K562 (cell line): ENCODE measurements around the gene SAMD13. TPM values are rescaled to one million over a fixed set of nuclear protein-coding genes. Genes with fewer than 3 reads are reported as not detected.

Experiments
- ATAC-seq: fragments of 200-7000 bp; cut with Tn5 transposase; 3 replicates; pipeline ENCODE4 v1.9.1; 2020; ENCODE audit warnings: moderate library complexity
- BruUV-seq: library from RNA; stranded (reverse); fragments of 400-500 nt; replicated peaks from 2 replicates; lab custom pipeline; 2021; lab: Mats Ljungman, UMichigan
- CTCF ChIA-PET: fragments of 300-600 bp; formaldehyde crosslinking; extraction: SDS; loops from one replicate; lab custom pipeline; 2021; ENCODE audit warnings: low intra/inter-chr PET ratio; lab: Yijun Ruan, JAX
- POLR2A ChIA-PET: fragments of 300-600, 350-650 bp; sonication (Branson Sonifier 250); formaldehyde crosslinking; extraction: SDS; loops from one replicate; lab custom pipeline; 2021; ENCODE audit warnings: antibody characterized with exemption, inconsistent platforms; lab: Yijun Ruan, JAX
- DNase-seq, 4 experiments: peaks; one replicate each; pipeline versions ENCODE4 v3.0.0 to v3.0.0-alpha.2; 2011 to 2018; ENCODE audit warnings: low spot score in 3 of 4, mixed read lengths in 3 of 4; ENCODE audit errors: extremely low read depth in 1 of 4
- FAIRE-seq: peaks from 2 replicates; lab custom pipeline; 2011; peaks lifted over from hg19 to GRCh38; lab: Jason Lieb, UNC
- H2AFZ ChIP-seq: 2 replicates; pipeline ENCODE4 v1.6.0; 2011; ENCODE audit warnings: low read depth, low read length, control low read depth, inconsistent platforms
- H3K27ac ChIP-seq: fragments of 200-600 bp; 3 replicates; pipeline ENCODE4 v1.8.0; 2011; ENCODE audit warnings: low read depth, mild to moderate bottlenecking, control low read depth, inconsistent platforms, low read length, moderate library complexity, mixed read lengths; ENCODE audit errors: extremely low read depth
- H3K27me3 ChIP-seq, 2 experiments: fragments of 300-600 bp in 1 of 2; 2 replicates in 1 of 2; 3 replicates in 1 of 2; pipeline versions ENCODE4 v1.6.0 to v1.8.0; 2011; ENCODE audit warnings: inconsistent platforms in 2 of 2, low read length in 2 of 2, mild to moderate bottlenecking in 1 of 2, mixed read lengths in 1 of 2, moderate library complexity in 1 of 2; ENCODE audit not compliant: control insufficient read depth in 2 of 2, insufficient read depth in 2 of 2
- H3K36me3 ChIP-seq: fragments of 300-600 bp; 3 replicates; pipeline ENCODE4 v1.8.0; 2011; ENCODE audit warnings: mild to moderate bottlenecking, low read length, inconsistent platforms; ENCODE audit not compliant: control insufficient read depth, insufficient read depth
- H3K4me1 ChIP-seq, 2 experiments: fragments of 200-600 bp in 1 of 2; replicated peaks in 1 of 2; 2 replicates in 1 of 2; 3 replicates in 1 of 2; pipeline versions ENCODE4 v1.5.1 to v1.8.0; 2011; ENCODE audit warnings: inconsistent platforms in 2 of 2, low read length in 2 of 2, mild to moderate bottlenecking in 1 of 2, mixed read lengths in 1 of 2, moderate library complexity in 1 of 2; ENCODE audit not compliant: control insufficient read depth in 2 of 2, insufficient read depth in 2 of 2
- H3K4me2 ChIP-seq: 2 replicates; pipeline ENCODE4 v1.6.1; 2011; ENCODE audit warnings: low read length, control low read depth, inconsistent platforms, mixed read lengths; ENCODE audit not compliant: insufficient read depth
- H3K4me3 ChIP-seq: fragments of 200-600 bp; sonication (generic), shearing (Covaris generic); 2 replicates; pipeline ENCODE4 v1.5.1; 2016; ENCODE audit warnings: control low read depth, inconsistent platforms
- H3K79me2 ChIP-seq: fragments of 200-600 bp; 3 replicates; pipeline ENCODE4 v1.8.0; 2011; ENCODE audit warnings: low read length, inconsistent platforms; ENCODE audit not compliant: control insufficient read depth, insufficient read depth
- H3K9ac ChIP-seq, 2 experiments: 2 replicates each; pipeline versions ENCODE4 v1.6.0 to v1.6.1; 2011; ENCODE audit warnings: low read depth in 2 of 2, low read length in 2 of 2, control low read depth in 1 of 2, inconsistent platforms in 1 of 2, mild to moderate bottlenecking in 1 of 2, mixed read lengths in 1 of 2; ENCODE audit not compliant: insufficient read depth in 1 of 2
- H3K9me1 ChIP-seq: one replicate; pipeline ENCODE4 v1.6.0; 2011; ENCODE audit warnings: inconsistent platforms, mild to moderate bottlenecking, low read length, moderate library complexity; ENCODE audit not compliant: control insufficient read depth, insufficient read depth
- H3K9me3 ChIP-seq: replicated peaks from 2 replicates; pipeline ENCODE4 v1.5.1; 2011; ENCODE audit warnings: low read depth, low read length, inconsistent platforms; ENCODE audit not compliant: control insufficient read depth, insufficient read depth
- H4K20me1 ChIP-seq: replicated peaks from 2 replicates; pipeline ENCODE4 v1.6.1; 2011; ENCODE audit warnings: low read length, inconsistent platforms, mixed read lengths; ENCODE audit not compliant: control insufficient read depth, insufficient read depth
- CREBBP ChIP-seq: IDR thresholded peaks from one replicate; pipeline ENCODE4 v1.6.1; 2012; ENCODE audit warnings: low read depth, mild to moderate bottlenecking, control low read depth, inconsistent platforms, low read length
- CREM ChIP-seq: IDR thresholded peaks from 2 replicates; pipeline ENCODE4 v1.6.1; 2014; ENCODE audit warnings: antibody characterized with exemption, low read depth
- HDAC8 ChIP-seq: fragments of 450-650 bp; IDR thresholded peaks from 2 replicates; pipeline ENCODE4 v1.6.1; 2016; ENCODE audit warnings: mild to moderate bottlenecking, missing genetic modification characterization, moderate library complexity, missing compliant biosample characterization
- NCOA4 ChIP-seq: fragments of 450-650 bp; IDR thresholded peaks from 2 replicates; pipeline ENCODE4 v1.6.1; 2018; ENCODE audit warnings: mild to moderate bottlenecking; ENCODE audit not compliant: partially characterized antibody
- NR1H2 ChIP-seq: sonication (generic); formaldehyde crosslinking; IDR thresholded peaks from 2 replicates; pipeline ENCODE4 v1.4.0; 2020; ENCODE audit warnings: mild to moderate bottlenecking, missing genetic modification reagents
- POLR2A ChIP-seq: fragments of 450-650 bp; conservative IDR thresholded peaks from 2 replicates; pipeline ENCODE4 v1.6.1; 2016
- WGBS: fragments of 100-300 bp; shearing (Covaris generic); methylation state at CpG from one replicate; pipeline ENCODE4 v1.1.6; 2016; ENCODE audit warnings: low coverage, mixed read lengths; ENCODE audit not compliant: insufficient coverage; ENCODE audit errors: missing lambda C conversion rate; 5-methylcytosine and 5-hydroxymethylcytosine counted together
- in situ Hi-C: fragments of 300-500 bp; cut with MboI; formaldehyde crosslinking; loops from 4 replicates; pipeline ENCODE4 v1.15.0; 2018; ENCODE audit warnings: inconsistent platforms, mixed read lengths
- intact Hi-C: fragments of 100-400 bp; cut with micrococcal nuclease; formaldehyde crosslinking; loops from 2 replicates; pipeline ENCODE4 v1.14.2; 2022
- polyA plus RNA-seq, 8 experiments: library from polyadenylated mRNA; depleted of rRNA in 4 of 8; stranded (reverse) in 5 of 8; unstranded in 3 of 8; fragments of >200 nt; fragmentation: Nextera tagmentation in 2 of 8; fragmentation: Illumina TruSeq in 1 of 8; extraction: Ambion mirVana in 2 of 8; extraction: Trizol in 1 of 8; gene quantifications; 2 replicates each; pipeline versions ENCODE4 v1.2.1 to v1.2.3, GENCODE V29; 2011 to 2014; ENCODE audit warnings: inconsistent platforms in 1 of 8, missing spikeins in 1 of 8
- total RNA-seq, 7 experiments: library from RNA; depleted of rRNA in 6 of 7; stranded (reverse); fragments of >200 nt in 6 of 7; fragmentation: Illumina TruSeq in 2 of 7; extraction: Trizol in 2 of 7; gene quantifications; 2 replicates each; pipeline versions ENCODE4 v1.2.1 to v1.2.3, GENCODE V29; 2011 to 2021; ENCODE audit warnings: low replicate concordance in 1 of 7
- TF ChIP-seq, protein P1 (sequence below): fragments of 450-650 bp; IDR thresholded peaks from 2 replicates; pipeline ENCODE4 v1.6.1; 2016; ENCODE audit warnings: mild to moderate bottlenecking, moderate library complexity
- TF ChIP-seq, protein P2 (sequence below): fragments of 450-650 bp; formaldehyde crosslinking; IDR thresholded peaks from 2 replicates; pipeline ENCODE4 v1.4.0; 2022; ENCODE audit warnings: missing genetic modification characterization

SAMD13 gene
- total and polyA plus RNA-seq, 9 of the 15 experiments (the other 6 are each of a cell fraction or from before 2014, with no cell fraction given), result 0.78 to 2.7 (median 1.00) TPM

DNA sequence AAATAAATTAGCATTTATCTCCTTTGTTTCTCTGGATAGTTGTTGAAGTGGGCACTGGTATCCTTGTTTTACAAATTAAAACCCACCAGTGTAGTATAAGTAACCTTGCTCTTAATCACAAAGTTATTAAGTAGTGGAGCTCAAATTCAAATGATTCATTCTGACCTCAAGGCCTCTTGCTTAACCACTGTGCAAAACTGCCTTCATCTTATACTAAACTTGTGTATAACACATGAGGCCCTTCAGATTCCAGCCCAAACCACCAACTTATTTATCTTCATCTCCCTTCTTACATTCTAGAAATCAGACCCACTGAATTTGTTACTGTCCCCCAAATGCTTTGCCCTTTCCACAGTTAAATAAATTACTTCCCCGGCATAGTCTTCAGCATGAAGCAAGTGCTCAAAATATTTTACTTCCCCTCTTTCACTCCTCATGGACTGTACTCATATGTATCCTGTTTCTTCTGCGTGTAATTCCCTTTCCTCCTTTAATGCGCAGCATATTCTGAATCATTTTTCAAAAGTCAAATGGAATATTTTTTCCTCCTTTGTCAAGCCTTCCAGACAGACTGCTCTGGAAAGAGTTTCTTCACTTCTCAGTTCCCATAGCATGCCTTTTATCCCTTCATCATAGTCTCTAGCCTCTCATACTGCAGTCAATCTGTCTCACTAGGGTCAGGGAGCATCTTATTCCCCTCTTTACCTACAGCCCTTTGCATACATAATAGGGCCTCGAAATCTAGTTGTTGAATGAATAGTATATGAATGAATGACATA, 77.8 kb downstream of the SAMD13 start:
- Histone ChIP-seq H3K79me2 (no peaks in the 10 kb centered on the region), H2AFZ (no peak overlapping the region), H3K4me3 (no peak overlapping the region), H3K9me3 (no peaks in the 10 kb centered on the region), H4K20me1 (no peaks in the 10 kb centered on the region), H3K9ac (no peak overlapping the region), H3K4me2 (no peak overlapping the region), H3K27me3 (no peaks in the 10 kb centered on the region), H3K9me1 (no peaks in the 10 kb centered on the region), H3K4me1 (peaks cover 0 to 7% of the 10 kb centered on the region in 2 experiments; a peak in 2 of 5 replicates), H3K27ac (no peak overlapping the region), H3K36me3 (no peaks in the 10 kb centered on the region)
- no peak for FAIRE-seq
- intact Hi-C loops, result no loop called here
- ATAC-seq, result no peak
- in situ Hi-C loops, result no loop called here
- ChIA-PET CTCF (interaction anchor here (0.6 kb wide), 1 partner anchor 942 kb away, joined by 3 read pairs; no protein-coding TSS in a partner anchor), POLR2A (no interaction called here)
- DNase-seq, result no peak
- no TSS peak for BruUV-seq
- 49% methylated on average over 4 of the region's 4 CpGs for WGBS
- no peak for TF ChIP-seq NCOA4
- no peak for TF ChIP-seq HDAC8
- TF ChIP-seq, protein P1, sequence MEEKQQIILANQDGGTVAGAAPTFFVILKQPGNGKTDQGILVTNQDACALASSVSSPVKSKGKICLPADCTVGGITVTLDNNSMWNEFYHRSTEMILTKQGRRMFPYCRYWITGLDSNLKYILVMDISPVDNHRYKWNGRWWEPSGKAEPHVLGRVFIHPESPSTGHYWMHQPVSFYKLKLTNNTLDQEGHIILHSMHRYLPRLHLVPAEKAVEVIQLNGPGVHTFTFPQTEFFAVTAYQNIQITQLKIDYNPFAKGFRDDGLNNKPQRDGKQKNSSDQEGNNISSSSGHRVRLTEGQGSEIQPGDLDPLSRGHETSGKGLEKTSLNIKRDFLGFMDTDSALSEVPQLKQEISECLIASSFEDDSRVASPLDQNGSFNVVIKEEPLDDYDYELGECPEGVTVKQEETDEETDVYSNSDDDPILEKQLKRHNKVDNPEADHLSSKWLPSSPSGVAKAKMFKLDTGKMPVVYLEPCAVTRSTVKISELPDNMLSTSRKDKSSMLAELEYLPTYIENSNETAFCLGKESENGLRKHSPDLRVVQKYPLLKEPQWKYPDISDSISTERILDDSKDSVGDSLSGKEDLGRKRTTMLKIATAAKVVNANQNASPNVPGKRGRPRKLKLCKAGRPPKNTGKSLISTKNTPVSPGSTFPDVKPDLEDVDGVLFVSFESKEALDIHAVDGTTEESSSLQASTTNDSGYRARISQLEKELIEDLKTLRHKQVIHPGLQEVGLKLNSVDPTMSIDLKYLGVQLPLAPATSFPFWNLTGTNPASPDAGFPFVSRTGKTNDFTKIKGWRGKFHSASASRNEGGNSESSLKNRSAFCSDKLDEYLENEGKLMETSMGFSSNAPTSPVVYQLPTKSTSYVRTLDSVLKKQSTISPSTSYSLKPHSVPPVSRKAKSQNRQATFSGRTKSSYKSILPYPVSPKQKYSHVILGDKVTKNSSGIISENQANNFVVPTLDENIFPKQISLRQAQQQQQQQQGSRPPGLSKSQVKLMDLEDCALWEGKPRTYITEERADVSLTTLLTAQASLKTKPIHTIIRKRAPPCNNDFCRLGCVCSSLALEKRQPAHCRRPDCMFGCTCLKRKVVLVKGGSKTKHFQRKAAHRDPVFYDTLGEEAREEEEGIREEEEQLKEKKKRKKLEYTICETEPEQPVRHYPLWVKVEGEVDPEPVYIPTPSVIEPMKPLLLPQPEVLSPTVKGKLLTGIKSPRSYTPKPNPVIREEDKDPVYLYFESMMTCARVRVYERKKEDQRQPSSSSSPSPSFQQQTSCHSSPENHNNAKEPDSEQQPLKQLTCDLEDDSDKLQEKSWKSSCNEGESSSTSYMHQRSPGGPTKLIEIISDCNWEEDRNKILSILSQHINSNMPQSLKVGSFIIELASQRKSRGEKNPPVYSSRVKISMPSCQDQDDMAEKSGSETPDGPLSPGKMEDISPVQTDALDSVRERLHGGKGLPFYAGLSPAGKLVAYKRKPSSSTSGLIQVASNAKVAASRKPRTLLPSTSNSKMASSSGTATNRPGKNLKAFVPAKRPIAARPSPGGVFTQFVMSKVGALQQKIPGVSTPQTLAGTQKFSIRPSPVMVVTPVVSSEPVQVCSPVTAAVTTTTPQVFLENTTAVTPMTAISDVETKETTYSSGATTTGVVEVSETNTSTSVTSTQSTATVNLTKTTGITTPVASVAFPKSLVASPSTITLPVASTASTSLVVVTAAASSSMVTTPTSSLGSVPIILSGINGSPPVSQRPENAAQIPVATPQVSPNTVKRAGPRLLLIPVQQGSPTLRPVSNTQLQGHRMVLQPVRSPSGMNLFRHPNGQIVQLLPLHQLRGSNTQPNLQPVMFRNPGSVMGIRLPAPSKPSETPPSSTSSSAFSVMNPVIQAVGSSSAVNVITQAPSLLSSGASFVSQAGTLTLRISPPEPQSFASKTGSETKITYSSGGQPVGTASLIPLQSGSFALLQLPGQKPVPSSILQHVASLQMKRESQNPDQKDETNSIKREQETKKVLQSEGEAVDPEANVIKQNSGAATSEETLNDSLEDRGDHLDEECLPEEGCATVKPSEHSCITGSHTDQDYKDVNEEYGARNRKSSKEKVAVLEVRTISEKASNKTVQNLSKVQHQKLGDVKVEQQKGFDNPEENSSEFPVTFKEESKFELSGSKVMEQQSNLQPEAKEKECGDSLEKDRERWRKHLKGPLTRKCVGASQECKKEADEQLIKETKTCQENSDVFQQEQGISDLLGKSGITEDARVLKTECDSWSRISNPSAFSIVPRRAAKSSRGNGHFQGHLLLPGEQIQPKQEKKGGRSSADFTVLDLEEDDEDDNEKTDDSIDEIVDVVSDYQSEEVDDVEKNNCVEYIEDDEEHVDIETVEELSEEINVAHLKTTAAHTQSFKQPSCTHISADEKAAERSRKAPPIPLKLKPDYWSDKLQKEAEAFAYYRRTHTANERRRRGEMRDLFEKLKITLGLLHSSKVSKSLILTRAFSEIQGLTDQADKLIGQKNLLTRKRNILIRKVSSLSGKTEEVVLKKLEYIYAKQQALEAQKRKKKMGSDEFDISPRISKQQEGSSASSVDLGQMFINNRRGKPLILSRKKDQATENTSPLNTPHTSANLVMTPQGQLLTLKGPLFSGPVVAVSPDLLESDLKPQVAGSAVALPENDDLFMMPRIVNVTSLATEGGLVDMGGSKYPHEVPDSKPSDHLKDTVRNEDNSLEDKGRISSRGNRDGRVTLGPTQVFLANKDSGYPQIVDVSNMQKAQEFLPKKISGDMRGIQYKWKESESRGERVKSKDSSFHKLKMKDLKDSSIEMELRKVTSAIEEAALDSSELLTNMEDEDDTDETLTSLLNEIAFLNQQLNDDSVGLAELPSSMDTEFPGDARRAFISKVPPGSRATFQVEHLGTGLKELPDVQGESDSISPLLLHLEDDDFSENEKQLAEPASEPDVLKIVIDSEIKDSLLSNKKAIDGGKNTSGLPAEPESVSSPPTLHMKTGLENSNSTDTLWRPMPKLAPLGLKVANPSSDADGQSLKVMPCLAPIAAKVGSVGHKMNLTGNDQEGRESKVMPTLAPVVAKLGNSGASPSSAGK, result no peak
- no peak for TF ChIP-seq CREBBP
- TF ChIP-seq NR1H2 (CRISPR knock-in tag), result no peak
- no peak for TF ChIP-seq CREM
- TF ChIP-seq, protein P2, sequence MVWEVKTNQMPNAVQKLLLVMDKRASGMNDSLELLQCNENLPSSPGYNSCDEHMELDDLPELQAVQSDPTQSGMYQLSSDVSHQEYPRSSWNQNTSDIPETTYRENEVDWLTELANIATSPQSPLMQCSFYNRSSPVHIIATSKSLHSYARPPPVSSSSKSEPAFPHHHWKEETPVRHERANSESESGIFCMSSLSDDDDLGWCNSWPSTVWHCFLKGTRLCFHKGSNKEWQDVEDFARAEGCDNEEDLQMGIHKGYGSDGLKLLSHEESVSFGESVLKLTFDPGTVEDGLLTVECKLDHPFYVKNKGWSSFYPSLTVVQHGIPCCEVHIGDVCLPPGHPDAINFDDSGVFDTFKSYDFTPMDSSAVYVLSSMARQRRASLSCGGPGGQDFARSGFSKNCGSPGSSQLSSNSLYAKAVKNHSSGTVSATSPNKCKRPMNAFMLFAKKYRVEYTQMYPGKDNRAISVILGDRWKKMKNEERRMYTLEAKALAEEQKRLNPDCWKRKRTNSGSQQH (CRISPR knock-in tag), result no peak
- TF ChIP-seq POLR2A, result no peak
